ENCODE data around the gene COL20A1.

DNA sequence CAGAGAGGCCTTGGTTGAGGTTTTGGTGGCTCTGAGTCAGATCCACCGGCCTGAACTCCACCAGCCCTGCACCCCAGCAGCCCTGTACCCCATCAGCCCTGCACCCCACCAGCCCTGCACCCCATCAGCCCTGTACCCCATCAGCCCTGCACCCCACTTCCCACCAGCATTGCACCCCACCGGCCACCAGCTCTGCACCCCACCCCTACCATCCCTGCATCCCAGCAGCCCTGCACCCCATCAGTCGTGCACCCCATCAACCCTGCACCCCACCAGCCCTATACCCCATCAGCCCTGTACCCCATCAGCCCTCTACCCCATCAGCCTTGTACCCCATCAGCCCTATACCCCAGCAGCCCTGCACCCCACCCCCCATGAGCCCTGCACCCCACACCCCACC, 82.5 kb downstream of the COL20A1 start:
- TF ChIP-seq SIN3A (IDR thresholded peaks at IDR 0.05; ENCODE audit: borderline replicate concordance, insufficient read depth, low read length) (no peak), POLR2AphosphoS5 (IDR thresholded peaks at IDR 0.05; ENCODE audit: low read depth, low read length) (no peak)

Measured in PFSK-1 (cell line).